ENCODE measurements around the gene FAM114A2.
A peak's percentile ranks its signal among the peaks of the same experiment; 100 is the strongest.
"Not testable (repeated sequence)": the region's sequence is repeated elsewhere in the genome, so short reads cannot be mapped to it uniquely, and the experiment has no call there.

Gene FAM114A2

DNA sequence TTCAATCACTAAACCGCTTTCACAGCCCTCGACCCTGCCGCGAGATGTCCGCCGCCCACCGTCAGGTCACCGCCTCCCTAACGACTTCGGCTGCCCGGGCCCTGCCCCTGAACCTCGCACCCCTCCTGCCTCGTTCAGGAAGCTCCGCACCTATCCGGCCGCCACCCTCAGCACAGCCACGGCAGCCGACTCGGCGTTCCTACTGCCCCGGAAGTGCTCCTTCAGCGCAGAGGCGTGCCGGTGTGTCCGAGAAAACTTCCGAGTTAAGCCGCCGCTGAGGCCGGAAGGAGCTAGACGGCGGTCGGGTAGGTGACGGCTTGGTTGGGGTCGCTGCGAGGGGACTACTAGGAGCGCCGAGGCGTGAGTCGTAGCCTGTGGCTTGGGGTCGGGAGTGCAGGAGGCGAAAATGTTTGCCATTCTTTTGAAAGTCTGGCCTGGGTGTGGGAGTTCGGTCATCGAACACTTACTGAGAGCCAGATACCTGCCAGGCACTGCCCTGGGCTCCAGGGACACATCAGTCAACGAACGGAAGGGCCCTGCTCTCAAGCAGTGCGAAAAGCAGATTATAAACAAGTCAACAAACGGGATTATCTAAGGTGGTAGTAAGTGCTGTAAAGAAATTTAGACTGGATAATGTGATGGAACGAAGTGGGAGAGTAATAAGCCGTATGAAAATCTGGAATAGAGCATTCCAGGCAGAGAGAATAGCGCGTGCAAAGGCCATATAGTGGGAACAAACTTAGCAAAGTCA is at the start of gene FAM114A2, which contains the start of gene MFAP3:
TSS of gene FAM114A2 (minus strand) at position 204 of the 751 bp plus-strand sequence. CDS start 3,957 bp downstream, outside the sequence.
TSS of gene MFAP3 (plus strand) at position 261 of the 751 bp plus-strand sequence. CDS start 10,756 bp downstream, outside the sequence.
- DNase-seq (ENCODE audit: low read depth in 2 of 2): peak; percentile 84 to 86

DNA sequence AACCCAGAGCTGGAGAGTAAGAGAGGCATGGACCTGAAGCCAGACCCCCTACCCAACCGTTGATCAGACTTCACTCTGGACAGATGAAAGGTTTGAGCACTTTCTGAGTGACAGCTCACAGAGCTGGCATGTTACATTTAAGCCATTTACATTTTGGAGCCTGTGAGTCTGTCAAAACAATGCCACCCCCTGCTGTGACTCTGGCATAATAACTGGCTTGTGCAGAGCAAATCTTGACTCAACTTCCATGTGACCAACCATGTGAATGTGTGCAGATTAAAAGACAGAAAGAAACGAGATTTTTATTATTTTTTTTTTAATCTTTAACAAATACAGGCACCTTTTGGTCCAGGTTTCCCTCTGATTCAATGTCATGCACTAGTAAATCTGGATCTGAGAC is 48.5 kb upstream of the FAM114A2 start:
- no peak for DNase-seq (ENCODE audit: low read depth in 2 of 2)

DNA sequence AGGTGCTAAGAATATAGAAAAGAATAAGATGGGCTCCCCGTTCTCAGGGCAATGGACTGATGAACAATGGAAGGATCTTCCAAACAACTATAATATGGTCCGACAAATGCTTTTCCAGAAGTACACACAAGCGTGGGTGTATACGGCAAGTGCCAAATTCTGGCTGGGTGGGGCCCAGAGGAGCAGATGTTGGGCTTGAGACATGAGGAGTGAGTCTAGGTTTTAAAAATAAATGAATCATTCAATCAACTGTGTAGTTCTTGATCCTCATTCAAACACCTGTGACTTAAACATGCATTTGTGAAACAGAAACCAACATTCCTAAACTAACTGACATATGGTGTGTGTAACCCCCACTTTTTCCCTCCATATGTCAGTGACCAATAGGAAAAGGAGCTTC is 47.9 kb upstream of the FAM114A2 start:
- DNase-seq (ENCODE audit: low read depth in 2 of 2): no peak

DNA sequence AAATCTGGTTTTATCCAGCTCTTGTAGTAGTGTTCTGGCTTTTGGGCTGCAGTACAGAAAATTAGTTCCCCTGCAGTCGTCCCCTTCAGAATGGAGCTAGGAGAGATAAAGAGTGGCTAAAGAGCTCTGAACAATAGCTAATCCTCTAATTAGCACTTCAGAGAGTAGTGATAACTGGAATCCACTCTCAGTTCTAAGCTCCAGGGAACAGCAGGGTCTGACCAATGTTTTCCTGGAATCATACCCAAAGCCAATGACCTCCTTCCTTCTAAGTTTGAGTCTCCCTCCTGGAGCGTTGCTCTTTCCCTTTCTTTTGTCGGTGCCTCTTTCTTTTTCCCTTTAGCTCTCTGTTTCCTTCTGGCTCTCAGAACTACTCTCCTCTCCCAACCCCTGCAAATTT is 47.4 kb upstream of the FAM114A2 start:
- no peak for DNase-seq (ENCODE audit: low read depth in 2 of 2)

DNA sequence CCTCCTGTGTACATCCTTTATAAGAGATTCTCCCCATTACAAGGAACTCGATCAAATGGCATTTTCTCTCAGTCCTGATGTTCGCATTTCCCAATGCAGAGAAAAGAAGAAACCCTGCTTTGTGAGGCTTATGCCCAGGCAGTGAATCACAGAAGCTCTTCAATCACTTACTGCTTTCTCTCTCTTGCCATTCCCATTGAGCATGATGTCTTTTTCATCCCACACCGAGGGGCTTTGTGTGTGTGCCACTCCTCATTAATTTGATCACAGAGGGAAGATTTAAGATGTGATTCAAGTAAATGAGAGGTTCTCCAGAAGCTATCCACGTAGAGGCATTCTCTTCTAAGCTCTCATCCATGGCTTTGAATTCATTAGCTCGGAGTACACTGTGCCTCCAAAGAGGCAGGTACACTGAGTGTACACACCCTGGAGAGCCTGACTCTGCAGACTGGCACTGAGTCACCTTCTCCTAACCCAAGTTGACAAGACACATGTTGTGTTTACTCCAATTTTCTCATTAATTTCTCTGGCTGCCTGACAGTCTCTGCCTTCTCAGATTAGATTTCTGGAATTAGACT is 45.4 kb upstream of the FAM114A2 start:
- DNase-seq (ENCODE audit: low read depth in 2 of 2): no peak

DNA sequence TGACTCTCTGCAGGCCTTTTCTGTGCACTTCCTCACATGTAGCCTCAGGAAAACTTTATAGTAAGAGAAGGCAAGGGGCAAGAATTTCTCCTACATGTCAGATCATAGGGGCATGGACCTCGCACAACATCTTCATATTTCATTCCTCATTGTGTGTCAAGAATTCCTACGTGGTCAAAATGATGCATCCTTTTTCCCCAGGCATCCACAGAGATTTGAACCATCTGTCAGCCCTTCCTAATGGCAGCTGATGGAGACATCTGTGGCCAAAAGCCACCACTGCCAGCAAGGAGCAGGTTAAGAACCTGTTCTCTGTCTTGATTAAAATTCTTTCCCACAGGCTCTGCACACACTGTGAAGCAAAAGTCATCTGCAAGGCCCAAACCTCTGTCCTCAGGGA is 42.5 kb upstream of the FAM114A2 start:
- DNase-seq (ENCODE audit: low read depth in 2 of 2): no peak

DNA sequence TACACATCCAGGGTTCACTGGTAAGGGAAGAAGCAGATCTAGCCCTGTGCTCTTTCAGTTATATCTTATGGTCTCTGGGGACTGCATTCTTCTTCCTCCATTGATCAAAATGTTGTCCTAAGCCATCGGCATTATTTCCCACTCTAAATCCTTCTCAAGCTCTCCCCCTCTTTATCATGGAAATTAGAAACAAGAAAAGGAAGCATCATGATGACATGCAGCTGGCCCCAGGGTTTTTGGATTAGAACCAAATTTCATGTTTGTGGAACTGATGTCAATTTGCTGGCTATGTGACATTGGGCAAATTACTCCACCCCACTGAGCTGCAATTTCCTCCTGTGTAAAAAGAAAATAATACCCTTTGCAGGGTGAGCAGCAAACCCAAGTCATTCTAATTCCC is 39.6 kb upstream of the FAM114A2 start:
- no peak for DNase-seq (ENCODE audit: low read depth in 2 of 2)

DNA sequence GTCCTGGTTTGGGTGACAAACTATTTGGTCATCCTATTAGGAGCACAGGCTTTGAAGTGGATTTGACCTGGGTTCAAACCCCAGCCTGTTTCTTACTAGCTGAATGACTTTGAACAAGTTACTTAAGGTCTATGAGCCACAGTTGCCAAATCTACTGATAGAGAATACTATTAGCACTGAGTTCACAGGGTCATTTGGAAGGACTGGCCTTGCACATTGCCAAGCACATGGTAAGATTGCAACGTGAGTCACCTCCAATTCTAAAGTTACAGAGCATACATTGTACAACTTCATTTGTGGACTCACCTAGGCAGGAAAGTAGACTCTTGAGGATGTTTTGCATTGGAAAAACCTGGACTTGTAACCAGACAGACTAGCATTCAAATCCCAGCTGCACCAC is 39.0 kb upstream of the FAM114A2 start:
- DNase-seq (ENCODE audit: low read depth in 2 of 2): no peak

DNA sequence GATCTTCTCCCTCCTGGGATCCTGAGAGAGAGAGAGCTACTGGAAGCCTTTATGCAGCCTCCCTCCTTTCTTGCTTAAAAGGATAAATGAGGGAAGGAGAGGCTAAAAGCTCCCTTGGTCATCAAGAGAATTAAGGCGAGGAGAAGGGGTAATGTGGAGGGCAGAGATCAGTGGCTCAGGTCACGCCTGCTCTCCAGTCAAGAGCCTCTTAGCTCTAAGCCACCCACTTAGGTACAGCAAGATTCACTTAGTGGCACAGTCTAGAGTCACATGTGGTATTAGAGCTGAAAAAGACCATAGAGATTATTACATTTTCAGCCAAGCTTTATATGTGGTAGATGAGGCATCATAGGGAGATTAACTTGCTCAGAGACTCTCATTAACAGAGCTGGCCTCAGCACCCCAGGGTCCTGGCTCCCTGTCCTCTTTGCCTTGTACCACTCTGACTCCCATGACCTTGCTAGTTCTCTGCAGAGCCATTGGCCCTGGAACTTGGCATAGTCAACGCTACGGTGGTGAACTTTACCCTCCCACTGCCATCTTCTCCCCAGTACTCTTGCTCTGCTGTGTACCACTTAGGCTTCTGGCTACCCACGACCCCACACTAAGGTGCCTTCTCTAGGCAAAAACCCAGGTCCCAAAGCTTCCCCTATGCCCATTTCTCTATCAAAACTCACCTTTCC is 37.7 kb upstream of the FAM114A2 start:
- DNase-seq (ENCODE audit: low read depth in 2 of 2): no peak

DNA sequence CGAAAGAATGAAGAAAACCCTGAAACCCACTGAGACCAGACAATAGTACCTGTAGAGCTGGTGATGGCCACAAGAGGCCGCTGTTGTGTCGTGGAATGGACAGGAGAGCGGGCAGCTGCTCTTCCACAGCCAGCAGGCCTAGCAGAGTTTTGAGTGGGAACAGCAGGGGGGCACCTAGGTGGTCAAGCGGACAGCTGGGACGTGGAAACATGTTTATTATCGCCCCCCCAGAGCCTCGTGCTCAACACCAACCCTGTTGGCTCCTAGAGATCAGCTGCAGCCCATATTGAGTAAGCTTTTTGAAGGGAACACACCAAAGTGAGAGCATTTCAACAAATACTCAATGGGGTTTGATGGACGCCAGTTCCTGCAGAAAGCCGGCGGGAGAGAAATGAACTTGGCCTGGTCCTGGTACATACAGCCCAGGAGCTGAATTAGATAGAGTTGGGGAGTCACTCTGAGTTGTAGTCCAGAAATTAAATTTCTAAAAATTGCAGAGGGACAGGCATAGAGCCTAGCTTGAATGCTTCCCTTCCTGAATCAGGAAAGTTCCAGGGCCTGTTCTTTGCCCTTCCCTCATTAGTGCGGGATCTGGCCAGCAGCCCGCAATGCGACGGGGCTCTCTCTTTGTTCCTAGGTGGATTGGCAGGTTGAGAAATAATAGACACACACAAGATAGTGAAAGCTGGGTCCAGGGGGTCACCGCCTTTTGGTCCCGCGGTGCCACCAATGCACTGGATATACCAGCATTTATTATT is 33.9 kb upstream of the FAM114A2 start:
- peak; percentile 68 to 82 for DNase-seq (ENCODE audit: low read depth in 2 of 2)

DNA sequence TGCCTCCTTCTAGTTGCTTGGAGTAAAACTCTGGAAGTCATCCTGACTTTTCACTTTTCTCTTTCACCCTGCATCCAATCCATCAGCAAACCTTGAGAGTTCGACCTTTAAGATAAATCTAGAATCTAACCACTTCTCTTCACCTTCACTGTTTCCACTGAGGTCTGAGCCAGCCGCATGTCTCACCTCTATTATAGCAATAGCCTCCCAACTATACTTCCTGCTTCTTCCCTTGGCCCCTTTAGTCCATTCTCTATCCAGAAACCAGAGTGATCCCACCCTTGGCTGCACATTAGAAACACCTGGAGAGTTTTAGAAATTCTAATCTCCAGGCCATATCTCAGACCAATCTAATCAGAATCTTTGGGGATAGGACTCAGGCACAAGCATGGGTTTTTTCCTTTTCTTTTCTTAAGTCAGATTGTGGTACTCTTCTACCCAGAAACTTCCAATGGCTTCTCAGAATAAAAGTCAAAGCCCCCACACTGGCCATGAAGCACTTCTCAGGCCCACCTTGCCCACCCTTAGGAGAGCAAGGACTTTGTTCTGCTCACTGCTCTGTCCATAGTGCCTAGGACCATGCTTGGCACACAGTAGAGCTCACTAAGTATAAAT is 33.2 kb upstream of the FAM114A2 start:
- no peak for DNase-seq (ENCODE audit: low read depth in 2 of 2)

DNA sequence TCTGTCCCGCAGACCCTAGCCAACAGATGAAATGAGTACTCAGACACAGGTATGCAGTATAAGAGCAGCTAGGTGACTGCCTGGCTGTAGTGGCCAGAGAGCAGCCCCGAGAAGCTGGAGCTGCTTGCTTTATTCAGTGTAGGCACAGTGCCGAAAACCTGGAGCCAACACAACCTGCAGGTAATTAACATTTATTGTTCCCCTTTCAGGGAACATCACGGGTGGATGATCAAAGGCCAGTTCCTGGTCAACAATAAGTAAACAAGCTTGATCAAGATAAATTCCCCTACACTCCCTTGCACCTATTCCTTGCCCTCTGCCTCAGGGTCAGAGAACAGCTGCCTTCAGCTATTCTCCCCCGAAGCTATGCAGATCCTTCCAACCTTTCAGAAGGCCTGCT is 31.1 kb upstream of the FAM114A2 start:
- not testable (repeated sequence) for DNase-seq (ENCODE audit: low read depth in 2 of 2)

DNA sequence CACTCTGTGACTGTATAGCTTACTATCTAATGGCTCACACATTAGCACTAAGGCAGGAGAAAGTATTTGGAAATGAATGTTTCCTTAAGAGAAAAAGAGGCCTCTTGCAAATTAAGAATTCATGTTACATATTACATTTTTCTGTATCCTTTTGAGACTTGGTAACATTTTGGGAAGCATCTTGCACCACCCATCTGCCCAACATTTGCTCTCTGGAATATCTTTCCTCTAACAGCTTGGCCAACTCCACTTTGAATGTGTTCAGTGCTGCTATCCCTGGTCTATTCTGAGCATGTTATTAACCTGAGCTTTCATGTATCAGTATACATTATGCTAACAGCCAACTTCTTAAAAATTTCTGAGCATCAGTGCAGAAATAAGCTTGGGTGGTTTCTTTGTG is 27.3 kb upstream of the FAM114A2 start:
- no peak for DNase-seq (ENCODE audit: low read depth in 2 of 2)

DNA sequence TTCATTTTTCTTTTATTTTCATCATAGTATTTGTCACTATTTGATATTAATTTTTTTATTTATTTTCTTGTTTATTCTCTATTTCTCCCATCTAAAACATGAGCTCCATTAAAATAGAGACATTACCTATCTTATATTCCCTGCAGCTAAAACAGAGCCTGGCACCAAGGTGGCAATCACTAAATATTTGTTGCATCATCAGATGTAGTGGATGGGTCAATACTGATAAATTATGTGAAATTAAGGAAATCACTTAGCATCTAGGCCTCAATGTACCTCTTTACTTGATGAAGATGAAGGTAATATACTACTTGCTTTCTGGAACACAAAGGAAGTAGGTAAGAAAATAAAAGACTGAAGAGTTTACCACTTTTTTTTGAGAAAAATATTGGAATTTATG is 24.7 kb upstream of the FAM114A2 start:
- DNase-seq (ENCODE audit: low read depth in 2 of 2): no peak

DNA sequence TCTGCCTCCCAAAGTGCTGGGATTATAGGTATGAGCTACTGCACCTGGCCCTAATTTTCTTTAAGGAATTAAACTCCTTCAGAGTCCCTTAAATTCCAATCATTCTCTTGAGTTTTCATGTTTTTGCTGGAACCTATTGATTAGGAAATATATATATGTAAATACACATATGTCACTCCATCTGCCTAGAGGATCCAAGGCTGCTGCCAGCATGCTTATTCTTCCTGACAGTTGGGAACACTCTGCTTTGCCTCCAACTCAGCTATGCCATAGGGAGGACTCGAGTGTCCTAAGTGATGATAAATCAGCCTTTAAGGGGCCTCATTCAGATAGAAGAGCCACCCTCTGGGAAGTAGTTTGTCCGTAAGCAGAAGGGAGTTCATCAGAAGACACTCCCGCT is 21.9 kb upstream of the FAM114A2 start:
- no peak for DNase-seq (ENCODE audit: low read depth in 2 of 2)

DNA sequence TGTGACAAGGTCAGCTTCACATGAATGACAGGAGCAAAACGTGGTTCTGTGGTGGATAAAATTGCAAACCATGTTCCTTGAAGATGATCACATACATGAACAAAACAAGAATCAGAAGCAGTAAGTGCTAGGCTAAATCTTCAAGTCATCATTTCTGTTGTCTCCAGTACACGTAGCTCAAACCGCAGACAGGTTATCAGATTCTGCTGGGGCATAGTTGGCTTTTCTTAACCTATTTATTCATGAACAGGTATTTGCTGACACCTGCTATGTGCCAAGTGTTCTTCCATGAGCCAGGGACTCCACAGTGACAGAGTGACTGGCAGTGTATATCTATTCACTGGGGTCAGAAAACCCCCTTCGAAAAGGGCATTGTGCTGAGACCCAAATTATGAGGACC is 20.9 kb upstream of the FAM114A2 start:
- no peak for DNase-seq (ENCODE audit: low read depth in 2 of 2)

DNA sequence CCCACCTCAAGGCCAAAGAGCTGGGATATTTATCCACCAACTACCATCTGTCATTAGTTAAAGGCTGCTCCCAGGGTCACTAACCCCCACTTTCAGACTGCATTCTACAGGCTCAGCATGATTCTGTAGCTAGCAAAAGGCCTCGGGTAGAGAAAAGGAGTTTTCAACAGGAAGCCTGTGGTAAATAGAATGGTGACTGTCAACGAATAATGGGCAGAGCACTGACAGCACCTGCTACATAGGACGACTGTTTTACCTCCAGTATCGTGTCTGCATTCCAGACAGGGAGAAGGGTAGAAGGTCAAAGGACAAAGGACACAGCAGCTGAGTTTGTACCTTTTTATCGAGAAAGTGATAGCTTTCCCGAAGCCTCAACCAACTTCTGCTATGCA is 20.3 kb upstream of the FAM114A2 start:
- DNase-seq (ENCODE audit: low read depth in 2 of 2): no peak

DNA sequence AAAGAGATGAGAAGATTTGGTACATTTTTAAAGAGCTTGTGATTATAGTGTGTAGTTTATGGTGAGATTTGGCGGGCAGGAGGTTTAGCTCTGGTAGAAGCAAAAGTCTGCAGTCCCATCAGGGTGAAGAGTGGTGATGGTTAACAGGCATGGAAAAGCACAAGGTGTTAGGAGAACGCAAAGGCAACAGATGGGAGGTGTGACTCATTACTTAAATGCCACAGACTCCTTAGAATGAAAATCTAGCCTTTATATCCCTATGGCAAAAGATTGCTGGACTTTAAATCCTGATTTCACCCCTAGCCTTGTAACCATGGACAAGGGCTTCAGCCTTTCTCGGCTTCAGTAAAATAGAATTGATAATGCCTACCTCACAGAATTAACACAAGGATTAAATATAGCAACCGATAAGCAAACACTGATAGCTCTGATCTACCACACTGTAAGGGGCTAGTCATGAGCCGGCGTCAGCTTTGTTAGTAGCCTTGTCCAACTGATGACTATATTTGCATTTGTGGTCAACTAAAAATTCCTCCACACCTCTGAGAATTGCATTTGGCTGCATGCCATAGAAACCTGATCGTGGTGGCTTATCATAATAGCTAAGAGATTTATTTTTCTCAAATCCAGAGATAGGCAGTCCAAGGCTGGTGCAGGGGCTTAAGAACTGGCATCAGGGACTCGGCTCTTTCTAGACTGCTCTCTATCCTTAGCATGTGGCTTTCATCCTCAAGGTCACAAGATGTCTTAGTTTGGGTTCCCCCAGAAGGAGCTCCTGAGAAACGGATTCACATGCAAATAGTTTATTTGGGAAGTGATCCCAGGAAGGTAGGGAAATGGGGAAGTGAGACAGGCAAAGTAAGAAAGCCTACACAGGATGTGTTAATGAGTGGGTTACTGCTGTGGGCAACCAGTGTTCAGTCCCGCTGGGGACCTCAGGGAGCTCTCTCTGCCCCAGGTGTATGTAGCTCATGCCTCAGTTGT is 19.6 kb upstream of the FAM114A2 start:
- no peak for DNase-seq (ENCODE audit: low read depth in 2 of 2)

DNA sequence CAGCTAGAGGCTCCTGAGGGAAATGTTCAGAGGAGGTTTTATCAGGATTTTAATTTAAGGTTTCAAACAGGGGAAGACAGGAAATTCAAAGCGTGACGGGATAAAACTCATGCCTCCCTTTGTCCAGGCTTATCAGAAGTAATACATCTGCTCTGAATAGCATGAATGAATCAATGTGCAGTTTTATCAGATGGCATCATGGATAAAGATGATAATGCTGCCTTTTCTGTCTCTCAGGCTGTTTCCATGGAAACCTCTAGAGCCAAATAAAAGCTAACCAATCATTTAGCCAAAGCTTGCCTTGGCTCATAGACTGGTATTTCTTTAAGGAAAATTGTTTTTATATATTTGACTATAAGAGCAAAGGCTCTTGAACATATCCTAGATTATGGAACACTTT is 16.5 kb upstream of the FAM114A2 start:
- no peak for DNase-seq (ENCODE audit: low read depth in 2 of 2)

DNA sequence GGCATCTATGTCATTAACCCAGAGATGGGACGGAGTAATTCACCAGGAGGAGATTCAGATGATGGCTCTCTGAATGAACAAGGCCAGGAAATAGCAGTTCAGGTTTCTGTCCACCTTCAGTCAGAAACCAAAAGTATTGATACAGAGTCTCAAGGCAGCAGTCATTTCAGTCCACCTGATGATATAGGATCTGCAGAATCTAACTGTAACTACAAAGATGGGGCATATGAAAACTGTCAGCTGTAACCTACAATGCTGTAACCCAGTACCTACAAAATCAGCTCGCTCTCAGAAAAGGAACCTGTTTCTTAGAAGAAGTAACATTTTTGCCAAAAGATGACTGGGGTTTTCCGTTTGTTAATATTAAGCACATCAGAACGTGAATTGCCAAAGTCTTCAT is 14.8 kb upstream of the FAM114A2 start:
- no peak for DNase-seq (ENCODE audit: low read depth in 2 of 2)

DNA sequence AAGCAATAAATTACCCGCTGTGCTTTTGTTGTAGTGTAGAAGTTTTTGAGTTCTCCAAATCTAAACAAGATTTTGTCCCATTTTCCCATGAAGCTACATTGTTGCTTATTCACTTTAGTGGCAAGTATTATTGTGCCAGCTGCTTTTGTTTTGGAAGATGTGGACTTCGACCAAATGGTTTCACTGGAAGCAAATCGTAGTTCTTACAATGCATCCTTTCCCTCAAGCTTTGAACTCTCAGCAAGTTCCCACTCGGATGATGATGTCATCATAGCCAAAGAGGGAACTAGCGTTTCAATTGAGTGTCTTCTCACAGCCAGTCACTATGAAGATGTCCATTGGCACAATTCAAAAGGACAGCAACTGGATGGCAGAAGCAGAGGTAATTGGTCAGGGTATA is 10.9 kb upstream of the FAM114A2 start:
- DNase-seq (ENCODE audit: low read depth in 2 of 2): no peak
